RCC 7860 (cell line): Measurements from ENCODE around the gene ANKRD18B.
A peak's percentile ranks its signal among the peaks of the same experiment; 100 is the strongest.
"Not testable (repeated sequence)": the region's sequence is repeated elsewhere in the genome, so short reads cannot be mapped to it uniquely, and the experiment has no call there.

ENCODE experiments used
- DNase-seq: peaks from one replicate; pipeline ENCODE4 v3.0.0-alpha.2; 2015; ENCODE audit warnings: low spot score
- FAIRE-seq: peaks from 2 replicates; lab custom pipeline; 2012; peaks lifted over from hg19 to GRCh38; lab: Jason Lieb, UNC

The ANKRD18B gene

GRCh38 chr9:33600911-33601310 lies 76.9 kb downstream of the ANKRD18B start:
- not testable (repeated sequence) for FAIRE-seq, DNase-seq

GRCh38 chr9:33604249-33604648 lies 80.2 kb downstream of the ANKRD18B start:
- FAIRE-seq, DNase-seq: not testable (repeated sequence)

GRCh38 chr9:33604936-33605335 lies 80.9 kb downstream of the ANKRD18B start:
- FAIRE-seq, DNase-seq: not testable (repeated sequence)

DNA sequence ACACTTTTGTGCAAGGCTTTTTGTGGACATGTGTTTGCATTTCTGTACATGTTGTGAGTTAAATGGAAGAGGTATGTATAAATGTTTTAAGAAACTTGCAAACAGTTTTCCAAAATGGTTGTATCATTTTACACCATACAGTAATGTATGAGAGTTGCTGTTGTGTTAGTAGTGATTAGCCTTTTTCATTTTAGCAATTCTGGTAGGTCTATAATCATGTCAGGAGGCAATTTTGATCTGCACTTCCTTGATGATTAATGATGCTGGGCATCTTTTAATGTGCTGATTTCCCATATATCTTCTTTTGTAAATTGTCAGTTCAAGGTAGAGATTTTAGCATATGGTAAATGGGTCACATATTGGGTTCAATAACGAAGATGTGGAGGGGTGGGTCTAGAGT lies 87.3 kb downstream of the ANKRD18B start:
- FAIRE-seq (no peak), DNase-seq (no peak)

- FAIRE-seq, DNase-seq: not testable (repeated sequence)
Observed at GRCh38 chr9:33612410-33612809, 88.4 kb downstream of the ANKRD18B start.

DNA sequence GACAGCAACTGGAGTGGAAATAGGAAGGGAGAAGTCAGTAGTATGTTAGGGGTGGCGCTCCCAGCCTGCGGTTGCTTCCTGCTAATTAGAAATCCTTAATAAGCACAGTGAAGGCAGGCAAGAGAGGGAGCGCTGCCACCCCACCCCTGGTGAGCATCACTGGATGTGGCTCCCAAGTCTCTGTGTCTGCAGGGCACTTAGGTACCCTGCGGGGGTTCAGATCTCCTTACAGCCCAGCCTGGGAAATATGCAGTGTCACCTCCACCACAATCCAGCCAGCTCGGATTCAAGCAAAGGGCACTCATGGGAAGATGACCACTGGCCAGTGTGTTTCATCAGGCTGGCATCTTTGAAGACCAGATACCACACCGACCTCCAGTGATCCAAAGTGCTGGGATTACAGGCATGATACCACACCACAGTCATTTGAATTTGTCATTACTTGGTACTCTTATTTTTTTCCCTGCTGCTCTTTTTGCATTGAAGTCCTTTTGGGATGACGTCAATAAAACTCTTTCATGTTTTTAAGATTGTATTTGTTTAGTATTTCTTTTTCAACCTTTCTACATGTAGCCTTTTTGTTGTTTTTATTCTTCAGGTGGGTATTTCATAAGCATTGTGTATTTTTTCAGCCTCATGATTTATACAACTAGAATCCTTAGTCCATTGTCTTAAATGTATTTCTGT lies 90.1 kb downstream of the ANKRD18B start:
- FAIRE-seq: no peak
- DNase-seq: no peak

GRCh38 chr9:33618370-33618769 lies 94.3 kb downstream of the ANKRD18B start:
- not testable (repeated sequence) for FAIRE-seq, DNase-seq

GRCh38 chr9:33619666-33620404 lies 95.8 kb downstream of the ANKRD18B start:
- peak; percentile 16 for FAIRE-seq
- DNase-seq: peak; percentile 74

DNA sequence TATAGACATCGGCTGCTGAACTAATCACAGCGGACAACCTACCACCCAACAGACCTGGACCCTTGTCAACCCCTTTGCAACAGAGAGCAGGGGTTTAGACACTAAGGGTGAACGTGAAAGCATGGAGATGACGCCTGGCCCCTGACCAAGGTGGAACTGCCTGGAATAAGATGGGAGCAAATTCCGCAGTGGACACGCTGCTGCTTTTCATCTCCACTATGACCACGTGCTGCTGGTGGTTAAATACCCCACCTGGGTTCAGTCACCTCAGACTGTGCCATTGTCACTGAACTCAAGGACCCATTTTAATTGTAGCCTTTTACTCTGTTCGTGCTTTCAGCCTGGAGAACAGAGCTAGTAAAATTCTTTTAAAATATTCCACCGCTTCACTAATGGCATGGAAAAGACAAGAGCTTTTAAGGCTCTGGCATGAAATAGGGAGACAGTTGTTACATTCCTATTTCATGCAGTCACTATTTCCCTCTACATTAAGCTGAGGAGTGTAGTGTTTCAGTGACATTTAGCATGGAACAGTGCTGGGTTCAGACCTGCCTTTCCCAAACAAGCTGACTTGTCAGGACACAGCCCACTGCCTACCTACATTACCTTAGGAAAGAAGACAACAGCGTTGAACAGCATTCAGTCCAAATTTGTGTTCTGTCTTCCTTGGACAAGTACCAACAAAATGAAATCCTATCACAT lies 96.8 kb downstream of the ANKRD18B start:
- peak; percentile 31 for DNase-seq
- FAIRE-seq: no peak
